HUES6 (cell line): Measurements from ENCODE around the gene RHCE.
"Not testable (repeated sequence)": the region's sequence is repeated elsewhere in the genome, so short reads cannot be mapped to it uniquely, and the experiment has no call there.

Experiments used
- H3K27ac ChIP-seq: 2 replicates; pipeline ENCODE4 v1.7.0; 2013; ENCODE audit warnings: low read depth, mild to moderate bottlenecking, low read length, inconsistent platforms
- H3K27me3 ChIP-seq: 2 replicates; pipeline ENCODE4 v1.6.1; 2013; ENCODE audit warnings: low read length; ENCODE audit not compliant: control insufficient read depth, insufficient read depth
- H3K36me3 ChIP-seq: 2 replicates; pipeline ENCODE4 v1.6.1; 2013; ENCODE audit warnings: low read length; ENCODE audit not compliant: control insufficient read depth, insufficient read depth
- H3K4me1 ChIP-seq: 2 replicates; pipeline ENCODE4 v1.6.1; 2013; ENCODE audit warnings: low read length; ENCODE audit not compliant: control insufficient read depth, insufficient read depth
- H3K4me3 ChIP-seq: 2 replicates; pipeline ENCODE4 v1.5.1; 2013; ENCODE audit warnings: low read depth, low read length
- H3K9ac ChIP-seq: one replicate; pipeline ENCODE4 v1.6.1; 2013; ENCODE audit warnings: mild to moderate bottlenecking, low read length
- H3K9me3 ChIP-seq: 2 replicates; pipeline ENCODE4 v1.6.1; 2013; ENCODE audit warnings: low read depth, low read length; ENCODE audit not compliant: control insufficient read depth, insufficient read depth

Gene RHCE

DNA sequence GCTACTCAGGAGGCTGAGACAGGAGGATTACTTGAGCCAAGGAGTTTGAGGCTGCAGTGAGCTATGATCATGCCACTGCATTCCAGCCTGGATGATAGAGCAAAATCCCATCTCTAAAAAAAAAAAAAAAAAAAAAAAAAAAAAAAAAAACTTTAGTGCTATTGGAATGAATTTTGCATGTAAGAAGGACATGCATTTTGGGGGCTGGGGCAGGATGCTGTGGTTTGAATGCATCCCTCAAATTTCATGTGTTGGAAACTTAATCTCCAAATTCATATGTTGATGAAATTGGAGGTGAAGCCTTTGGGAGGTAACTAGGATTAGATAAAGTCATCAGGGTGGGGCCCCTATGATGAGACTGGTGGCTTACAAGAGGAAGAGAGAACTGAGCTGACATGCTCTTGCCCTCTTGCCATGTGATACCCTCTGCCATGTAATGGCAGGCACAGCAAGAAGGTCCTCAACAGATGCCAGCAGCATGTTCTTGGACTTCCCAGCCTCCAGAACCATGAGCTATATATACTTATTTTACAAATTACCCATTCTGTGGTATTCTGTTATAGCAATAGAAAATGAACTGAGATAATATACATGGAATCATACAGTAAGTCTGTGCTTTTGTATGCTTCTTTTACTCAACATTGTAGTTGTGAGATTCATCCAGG, 107.7 kb downstream of the RHCE start:
- H3K27me3 ChIP-seq, H3K27ac ChIP-seq, H3K4me3 ChIP-seq, H3K9me3 ChIP-seq, H3K36me3 ChIP-seq, H3K9ac ChIP-seq, H3K4me1 ChIP-seq: not testable (repeated sequence)
